ENCODE data around the gene HOTAIR.

GRCh38 chr12:53968214-53969127 lies 6.3 kb downstream of the HOTAIR start:
- TF ChIP-seq ESRRG (CRISPR knock-in tag; IDR thresholded peaks at IDR 0.05) = no peak
- no peak for TF ChIP-seq ISL1 (CRISPR knock-in tag; IDR thresholded peaks at IDR 0.05)
- no peak for TF ChIP-seq ARNTL (CRISPR knock-in tag; IDR thresholded peaks at IDR 0.05; ENCODE audit: borderline replicate concordance, low read depth)
- no peak for TF ChIP-seq PATZ1 (CRISPR knock-in tag; IDR thresholded peaks at IDR 0.05; ENCODE audit: borderline replicate concordance)
- no peak for TF ChIP-seq ZFP3 (CRISPR knock-in tag; IDR thresholded peaks at IDR 0.05)
- no peak for TF ChIP-seq CREB5 (CRISPR knock-in tag; IDR thresholded peaks at IDR 0.05; ENCODE audit: low read depth)
- no peak for TF ChIP-seq RARB (CRISPR knock-in tag; IDR thresholded peaks at IDR 0.05)
- TF ChIP-seq ZNF565 (CRISPR knock-in tag; conservative IDR thresholded peaks at IDR 0.05; ENCODE audit: low read depth) = no peak
- no peak for TF ChIP-seq BACH2 (CRISPR knock-in tag; IDR thresholded peaks at IDR 0.05; ENCODE audit: borderline replicate concordance)
- no peak for TF ChIP-seq CSRNP3 (CRISPR knock-in tag; IDR thresholded peaks at IDR 0.05)
- no peak for TF ChIP-seq POU6F1 (CRISPR knock-in tag; IDR thresholded peaks at IDR 0.05; ENCODE audit: borderline replicate concordance, low read depth)
- no peak for TF ChIP-seq SNAI2 (CRISPR knock-in tag; IDR thresholded peaks at IDR 0.05)
